ENCODE results near the gene SUMF1.
A peak's percentile ranks its signal among the peaks of the same experiment; 100 is the strongest.

SUMF1 gene

GRCh38 chr3:4394048-4394447 is 73.0 kb downstream of the SUMF1 start:
- peak overlapping the region; percentile 44 for H3K4me3 Mint-ChIP-seq
- H3K27ac Mint-ChIP-seq, result peak overlapping the region; percentile 78
- H3K9me3 Mint-ChIP-seq, result peaks cover 14% of the 10 kb centered on the region
- H3K27me3 Mint-ChIP-seq (ENCODE audit: low read depth), result no peaks in the 10 kb centered on the region
- peak; percentile 46 for DNase-seq (ENCODE audit: low spot score)
- peaks cover 33% of the 10 kb centered on the region for H3K4me1 Mint-ChIP-seq (ENCODE audit: low read depth)
- H3K36me3 Mint-ChIP-seq (ENCODE audit: low read depth), result peaks cover 38% of the 10 kb centered on the region

GRCh38 chr3:4392992-4393391 is 74.1 kb downstream of the SUMF1 start:
- no peak overlapping the region for H3K4me3 Mint-ChIP-seq
- H3K36me3 Mint-ChIP-seq (ENCODE audit: low read depth), result peaks cover 38% of the 10 kb centered on the region
- peaks cover 39% of the 10 kb centered on the region for H3K4me1 Mint-ChIP-seq (ENCODE audit: low read depth)

GRCh38 chr3:4387210-4388204 is 79.6 kb downstream of the SUMF1 start:
- Mint-ChIP-seq H3K9me3 (peaks cover 10% of the 10 kb centered on the region), H3K36me3 (ENCODE audit: low read depth) (peaks cover 19% of the 10 kb centered on the region), H3K27me3 (ENCODE audit: low read depth) (no peaks in the 10 kb centered on the region), H3K27ac (peak overlapping the region; percentile 19), H3K4me3 (no peak overlapping the region), H3K4me1 (ENCODE audit: low read depth) (peaks cover 21% of the 10 kb centered on the region)
- peak; percentile 27 for DNase-seq (ENCODE audit: low spot score)

More at GRCh38 chr3:4392992-4393391, 74.1 kb downstream of the SUMF1 start:
- H3K9me3 Mint-ChIP-seq, result peaks cover 14% of the 10 kb centered on the region
- no peaks in the 10 kb centered on the region for H3K27me3 Mint-ChIP-seq (ENCODE audit: low read depth)
- H3K27ac Mint-ChIP-seq, result no peak overlapping the region
- no peak for DNase-seq (ENCODE audit: low spot score)

- Mint-ChIP-seq H3K27me3 (ENCODE audit: low read depth) (no peaks in the 10 kb centered on the region), H3K4me3 (no peak overlapping the region), H3K9me3 (no peaks in the 10 kb centered on the region), H3K36me3 (ENCODE audit: low read depth) (peaks cover 5% of the 10 kb centered on the region), H3K4me1 (ENCODE audit: low read depth) (peaks cover 21% of the 10 kb centered on the region), H3K27ac (no peak overlapping the region)
- no peak for DNase-seq (ENCODE audit: low spot score)
Observed at GRCh38 chr3:4385201-4385600, 81.9 kb downstream of the SUMF1 start.

GRCh38 chr3:4380013-4380412 is 87.1 kb downstream of the SUMF1 start:
- Mint-ChIP-seq H3K4me1 (ENCODE audit: low read depth) (no peaks in the 10 kb centered on the region), H3K9me3 (no peaks in the 10 kb centered on the region), H3K27me3 (ENCODE audit: low read depth) (no peaks in the 10 kb centered on the region), H3K27ac (no peak overlapping the region), H3K36me3 (ENCODE audit: low read depth) (peaks cover 9% of the 10 kb centered on the region), H3K4me3 (no peak overlapping the region)
- no peak for DNase-seq (ENCODE audit: low spot score)

- Mint-ChIP-seq H3K9me3 (peaks cover 13% of the 10 kb centered on the region), H3K27me3 (ENCODE audit: low read depth) (no peaks in the 10 kb centered on the region), H3K4me1 (ENCODE audit: low read depth) (no peaks in the 10 kb centered on the region), H3K4me3 (no peak overlapping the region), H3K36me3 (ENCODE audit: low read depth) (peaks cover 24% of the 10 kb centered on the region), H3K27ac (no peak overlapping the region)
- no peak for DNase-seq (ENCODE audit: low spot score)
Observed at GRCh38 chr3:4376499-4376898, 90.6 kb downstream of the SUMF1 start.

GRCh38 chr3:4375911-4376310 is 91.2 kb downstream of the SUMF1 start:
- H3K9me3 Mint-ChIP-seq, result peaks cover 13% of the 10 kb centered on the region
- peaks cover 24% of the 10 kb centered on the region for H3K36me3 Mint-ChIP-seq (ENCODE audit: low read depth)
- H3K4me3 Mint-ChIP-seq, result no peak overlapping the region
- DNase-seq (ENCODE audit: low spot score), result no peak
- H3K4me1 Mint-ChIP-seq (ENCODE audit: low read depth), result no peaks in the 10 kb centered on the region
- H3K27ac Mint-ChIP-seq, result no peak overlapping the region
- no peaks in the 10 kb centered on the region for H3K27me3 Mint-ChIP-seq (ENCODE audit: low read depth)

- peaks cover 24% of the 10 kb centered on the region for H3K36me3 Mint-ChIP-seq (ENCODE audit: low read depth)
- no peaks in the 10 kb centered on the region for H3K27me3 Mint-ChIP-seq (ENCODE audit: low read depth)
- peaks cover 13% of the 10 kb centered on the region for H3K9me3 Mint-ChIP-seq
- no peak for DNase-seq (ENCODE audit: low spot score)
- no peaks in the 10 kb centered on the region for H3K4me1 Mint-ChIP-seq (ENCODE audit: low read depth)
- no peak overlapping the region for H3K27ac Mint-ChIP-seq
- H3K4me3 Mint-ChIP-seq, result no peak overlapping the region
Observed at GRCh38 chr3:4373669-4374068, 93.4 kb downstream of the SUMF1 start.

- Mint-ChIP-seq H3K9me3 (no peaks in the 10 kb centered on the region), H3K27me3 (ENCODE audit: low read depth) (no peaks in the 10 kb centered on the region), H3K4me1 (ENCODE audit: low read depth) (no peaks in the 10 kb centered on the region), H3K27ac (no peak overlapping the region), H3K4me3 (no peak overlapping the region), H3K36me3 (ENCODE audit: low read depth) (no peaks in the 10 kb centered on the region)
- no peak for DNase-seq (ENCODE audit: low spot score)
Observed at GRCh38 chr3:4362523-4362922, 104.5 kb downstream of the SUMF1 start.

GRCh38 chr3:4360817-4361216 is 106.3 kb downstream of the SUMF1 start:
- Mint-ChIP-seq H3K27ac (no peak overlapping the region), H3K4me1 (ENCODE audit: low read depth) (peaks cover 3% of the 10 kb centered on the region), H3K27me3 (ENCODE audit: low read depth) (no peaks in the 10 kb centered on the region), H3K36me3 (ENCODE audit: low read depth) (no peaks in the 10 kb centered on the region), H3K9me3 (no peaks in the 10 kb centered on the region), H3K4me3 (no peak overlapping the region)
- no peak for DNase-seq (ENCODE audit: low spot score)

GRCh38 chr3:4359805-4360502 is 107.1 kb downstream of the SUMF1 start:
- Mint-ChIP-seq H3K27ac (no peak overlapping the region), H3K4me1 (ENCODE audit: low read depth) (peaks cover 9% of the 10 kb centered on the region), H3K27me3 (ENCODE audit: low read depth) (no peaks in the 10 kb centered on the region), H3K9me3 (no peaks in the 10 kb centered on the region), H3K36me3 (ENCODE audit: low read depth) (no peaks in the 10 kb centered on the region), H3K4me3 (no peak overlapping the region)
- no peak for DNase-seq (ENCODE audit: low spot score)

- peaks cover 9% of the 10 kb centered on the region for H3K4me1 Mint-ChIP-seq (ENCODE audit: low read depth)
- H3K36me3 Mint-ChIP-seq (ENCODE audit: low read depth), result no peaks in the 10 kb centered on the region
- H3K4me3 Mint-ChIP-seq, result no peak overlapping the region
- no peak overlapping the region for H3K27ac Mint-ChIP-seq
- no peaks in the 10 kb centered on the region for H3K27me3 Mint-ChIP-seq (ENCODE audit: low read depth)
- no peak for DNase-seq (ENCODE audit: low spot score)
- H3K9me3 Mint-ChIP-seq, result no peaks in the 10 kb centered on the region
Observed at GRCh38 chr3:4358273-4358672, 108.8 kb downstream of the SUMF1 start.

- H3K4me1 Mint-ChIP-seq (ENCODE audit: low read depth), result peaks cover 13% of the 10 kb centered on the region
- H3K27ac Mint-ChIP-seq, result no peak overlapping the region
- no peaks in the 10 kb centered on the region for H3K9me3 Mint-ChIP-seq
- H3K4me3 Mint-ChIP-seq, result no peak overlapping the region
- H3K36me3 Mint-ChIP-seq (ENCODE audit: low read depth), result no peaks in the 10 kb centered on the region
- no peaks in the 10 kb centered on the region for H3K27me3 Mint-ChIP-seq (ENCODE audit: low read depth)
- no peak for DNase-seq (ENCODE audit: low spot score)
Observed at GRCh38 chr3:4356546-4357410, 110.3 kb downstream of the SUMF1 start.

GRCh38 chr3:4356220-4356540 is 110.9 kb downstream of the SUMF1 start:
- peaks cover 17% of the 10 kb centered on the region for H3K4me1 Mint-ChIP-seq (ENCODE audit: low read depth)
- no peak overlapping the region for H3K27ac Mint-ChIP-seq
- no peaks in the 10 kb centered on the region for H3K27me3 Mint-ChIP-seq (ENCODE audit: low read depth)
- H3K9me3 Mint-ChIP-seq, result no peaks in the 10 kb centered on the region
- no peak for DNase-seq (ENCODE audit: low spot score)
- no peak overlapping the region for H3K4me3 Mint-ChIP-seq
- no peaks in the 10 kb centered on the region for H3K36me3 Mint-ChIP-seq (ENCODE audit: low read depth)

Measured in T-helper 2 cell treated with Interferon-gamma antibody and Interleukin-4, amounts not matched to agents 5 μg/mL and 100 μg/mL, for 36 hours (primary cell).